HepG2 (cell line): ENCODE results near the gene INHBC. TPM values are rescaled to one million over a fixed set of nuclear protein-coding genes. Genes with fewer than 3 reads are reported as not detected.
A peak's percentile ranks its signal among the peaks of the same experiment; 100 is the strongest.

Source experiments
- BCL6 ChIP-seq: IDR thresholded peaks from 2 replicates; pipeline ENCODE4 v1.6.1; 2016; ENCODE audit warnings: missing genetic modification reagents, missing compliant biosample characterization
- CBX2 ChIP-seq, 2 experiments: fragments of 200-600 bp in 1 of 2; sonication (generic); formaldehyde crosslinking in 1 of 2; IDR thresholded peaks; 2 replicates each; pipeline versions ENCODE4 v1.7.0 to v1.8.1; 2018 to 2022; ENCODE audit warnings: low read depth in 2 of 2, low read length in 1 of 2, mild to moderate bottlenecking in 1 of 2, missing genetic modification reagents in 1 of 2
- CBX5 ChIP-seq: sonication (generic); formaldehyde crosslinking; IDR thresholded peaks from 2 replicates; pipeline ENCODE4 v1.4.0; 2020; ENCODE audit warnings: missing genetic modification reagents, borderline replicate concordance
- HNRNPL ChIP-seq: fragments of 200-400 bp; formaldehyde crosslinking; IDR thresholded peaks from 2 replicates; pipeline ENCODE4 v1.6.1; 2017; ENCODE audit warnings: mild to moderate bottlenecking, low read depth, low read length
- JUN ChIP-seq: sonication (generic); formaldehyde crosslinking; IDR thresholded peaks from 2 replicates; pipeline ENCODE4 v1.4.0; 2020; ENCODE audit warnings: mild to moderate bottlenecking, missing genetic modification reagents
- MIER3 ChIP-seq: IDR thresholded peaks from 2 replicates; pipeline ENCODE4 v1.6.1; 2016; ENCODE audit warnings: missing compliant biosample characterization, borderline replicate concordance
- PHF21A ChIP-seq: sonication (generic); formaldehyde crosslinking; IDR thresholded peaks from 2 replicates; pipeline ENCODE4 v1.5.0; 2020; ENCODE audit warnings: mild to moderate bottlenecking, missing genetic modification reagents
- PHF5A ChIP-seq: IDR thresholded peaks from one replicate; pipeline ENCODE4 v1.6.1; 2018; ENCODE audit warnings: low read depth, missing genetic modification reagents; ENCODE audit not compliant: unreplicated experiment
- SRF ChIP-seq: IDR thresholded peaks from 2 replicates; pipeline ENCODE4 v1.6.1; 2011; ENCODE audit warnings: mild to moderate bottlenecking, low read depth, low read length, moderate library complexity
- THRA ChIP-seq: sonication (generic); formaldehyde crosslinking; IDR thresholded peaks from 2 replicates; pipeline ENCODE4 v1.4.0; 2020; ENCODE audit warnings: missing genetic modification reagents, borderline replicate concordance
- TRIM24 ChIP-seq: sonication (generic); formaldehyde crosslinking; IDR thresholded peaks from 2 replicates; pipeline ENCODE4 v1.8.0; 2022; ENCODE audit warnings: mild to moderate bottlenecking, missing genetic modification reagents
- ZBTB20 ChIP-seq: sonication (generic); formaldehyde crosslinking; IDR thresholded peaks from 2 replicates; pipeline ENCODE4 v1.8.1; 2023; ENCODE audit warnings: missing genetic modification reagents, low read depth, mild to moderate bottlenecking, borderline replicate concordance
- ZBTB44 ChIP-seq: sonication (generic); formaldehyde crosslinking; IDR thresholded peaks from 2 replicates; pipeline ENCODE4 v1.4.0; 2020; ENCODE audit warnings: missing genetic modification reagents
- ZMAT3 ChIP-seq: sonication (generic); formaldehyde crosslinking; conservative IDR thresholded peaks from 2 replicates; pipeline ENCODE4 v1.7.0; 2021; ENCODE audit warnings: missing genetic modification reagents
- ZNF335 ChIP-seq: sonication (generic); formaldehyde crosslinking; IDR thresholded peaks from 2 replicates; pipeline ENCODE4 v1.4.0; 2020; ENCODE audit warnings: missing genetic modification reagents
- ZNF644 ChIP-seq: IDR thresholded peaks from 2 replicates; pipeline ENCODE4 v1.6.1; 2016; ENCODE audit warnings: low read depth
- ZNF749 ChIP-seq: sonication (generic); formaldehyde crosslinking; IDR thresholded peaks from 2 replicates; pipeline ENCODE4 v1.8.0; 2022; ENCODE audit warnings: mild to moderate bottlenecking, missing genetic modification reagents, moderate library complexity, borderline replicate concordance
- ZNF770 ChIP-seq: sonication (generic); formaldehyde crosslinking; IDR thresholded peaks from 2 replicates; pipeline ENCODE4 v1.5.0; 2020; ENCODE audit warnings: mild to moderate bottlenecking, missing genetic modification reagents
- ZNF775 ChIP-seq: sonication (generic); formaldehyde crosslinking; IDR thresholded peaks from 2 replicates; pipeline ENCODE4 v1.4.0; 2020; ENCODE audit warnings: missing genetic modification reagents, mild to moderate bottlenecking, moderate library complexity, borderline replicate concordance
- ZNF891 ChIP-seq: sonication (generic); formaldehyde crosslinking; IDR thresholded peaks from 2 replicates; pipeline ENCODE4 v1.5.0; 2020; ENCODE audit warnings: mild to moderate bottlenecking, missing genetic modification reagents
- polyA plus RNA-seq, 8 experiments: library from polyadenylated mRNA; depleted of rRNA in 3 of 8; stranded (reverse) in 7 of 8; unstranded in 1 of 8; fragments of >200 nt; fragmentation: Illumina TruSeq in 4 of 8; extraction: Trizol in 4 of 8; gene quantifications; 2 replicates each; pipeline versions ENCODE4 v1.2.1 to v1.2.3, GENCODE V29; 2011 to 2016; ENCODE audit warnings: low read depth in 4 of 8, missing spikeins in 1 of 8, mixed read lengths in 1 of 8; ENCODE audit not compliant: insufficient read depth in 1 of 8
- total RNA-seq, 5 experiments: library from RNA; depleted of rRNA; stranded (reverse); fragments of >200 nt; fragmentation: Illumina TruSeq; extraction: Trizol; gene quantifications; 2 replicates each; pipeline ENCODE4 v1.2.3, GENCODE V29; 2016; ENCODE audit warnings: low read depth in 1 of 5
- TF ChIP-seq, protein P1 (sequence below): sonication (generic); formaldehyde crosslinking; IDR thresholded peaks from 2 replicates; pipeline ENCODE4 v1.4.0; 2020; ENCODE audit warnings: missing genetic modification reagents
- TF ChIP-seq, protein P2 (sequence below): sonication (generic); formaldehyde crosslinking; IDR thresholded peaks from 2 replicates; pipeline ENCODE4 v1.4.0; 2020; ENCODE audit warnings: missing genetic modification reagents

INHBC gene
- total and polyA plus RNA-seq, 2 of the 13 experiments (the other 11 are each of a cell fraction or from before 2014, with no cell fraction given): 1.8 to 13.8 TPM

DNA sequence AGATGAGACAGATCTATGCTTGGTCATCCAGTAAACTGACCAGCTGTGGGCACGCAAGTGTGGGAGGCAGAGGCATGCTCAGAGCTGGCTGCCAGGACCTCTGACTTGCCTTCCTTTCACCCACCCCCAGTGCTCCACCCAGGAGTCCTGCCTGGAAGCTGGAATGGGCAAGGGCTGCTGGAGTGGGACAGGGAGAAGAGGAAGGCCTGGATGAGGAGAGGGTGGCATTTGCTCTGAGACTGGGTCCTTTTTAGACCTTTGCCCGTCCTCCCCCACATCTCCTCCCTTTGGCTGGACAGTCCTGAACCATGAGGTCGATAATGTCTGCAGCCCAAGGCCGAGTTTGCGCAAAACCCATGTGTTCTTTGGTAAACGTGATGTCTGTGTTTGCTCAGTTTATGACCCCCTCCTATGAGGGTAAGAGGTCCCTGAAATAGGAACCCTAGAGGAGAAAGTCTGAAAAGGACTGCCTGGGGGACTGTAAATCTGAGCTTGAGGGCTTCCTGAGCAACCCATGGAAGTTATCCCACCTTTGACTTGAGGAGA is 16.7 kb downstream of the INHBC start (continued):
- TF ChIP-seq, protein P1, sequence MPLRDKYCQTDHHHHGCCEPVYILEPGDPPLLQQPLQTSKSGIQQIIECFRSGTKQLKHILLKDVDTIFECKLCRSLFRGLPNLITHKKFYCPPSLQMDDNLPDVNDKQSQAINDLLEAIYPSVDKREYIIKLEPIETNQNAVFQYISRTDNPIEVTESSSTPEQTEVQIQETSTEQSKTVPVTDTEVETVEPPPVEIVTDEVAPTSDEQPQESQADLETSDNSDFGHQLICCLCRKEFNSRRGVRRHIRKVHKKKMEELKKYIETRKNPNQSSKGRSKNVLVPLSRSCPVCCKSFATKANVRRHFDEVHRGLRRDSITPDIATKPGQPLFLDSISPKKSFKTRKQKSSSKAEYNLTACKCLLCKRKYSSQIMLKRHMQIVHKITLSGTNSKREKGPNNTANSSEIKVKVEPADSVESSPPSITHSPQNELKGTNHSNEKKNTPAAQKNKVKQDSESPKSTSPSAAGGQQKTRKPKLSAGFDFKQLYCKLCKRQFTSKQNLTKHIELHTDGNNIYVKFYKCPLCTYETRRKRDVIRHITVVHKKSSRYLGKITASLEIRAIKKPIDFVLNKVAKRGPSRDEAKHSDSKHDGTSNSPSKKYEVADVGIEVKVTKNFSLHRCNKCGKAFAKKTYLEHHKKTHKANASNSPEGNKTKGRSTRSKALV: peak; percentile 46; the same call in 1 of the 2 replicates
- 0 out of 2 replicates have a peak, but pooled peaks have one; percentile 46 for TF ChIP-seq ZNF891 (CRISPR knock-in tag)
- TF ChIP-seq ZNF775 (CRISPR knock-in tag): no peak
- TF ChIP-seq HNRNPL: peak; percentile 89
- TF ChIP-seq ZNF749 (CRISPR knock-in tag): no peak
- TF ChIP-seq ZMAT3 (CRISPR knock-in tag): peak; percentile 80; the same call in 1 of the 2 replicates
- TF ChIP-seq ZBTB20 (CRISPR knock-in tag): 0 out of 2 replicates have a peak, but pooled peaks have one; percentile 66
- TF ChIP-seq ZNF335: no peak; the same call in 1 of the 2 replicates
- no peak for TF ChIP-seq ZBTB44 (CRISPR knock-in tag)
- peak; percentile 94; the same call in 1 of the 2 replicates for TF ChIP-seq CBX5 (CRISPR knock-in tag)
- no peak for TF ChIP-seq CBX2 (IDR thresholded peaks at IDR 0.05; ENCODE audit: low read depth, low read length)
- no peak for TF ChIP-seq CBX2 (CRISPR knock-in tag; IDR thresholded peaks at IDR 0.05; ENCODE audit: low read depth)
- no peak for TF ChIP-seq SRF
- TF ChIP-seq ZNF770 (CRISPR knock-in tag): peak; percentile 18; the same call in 1 of the 2 replicates
- TF ChIP-seq BCL6 (CRISPR knock-in tag): peak; percentile 98
- TF ChIP-seq TRIM24 (CRISPR knock-in tag): 0 out of 2 replicates have a peak, but pooled peaks have one; percentile 77
- peak; percentile 74; the same call in 1 of the 2 replicates for TF ChIP-seq JUN (CRISPR knock-in tag)
- TF ChIP-seq THRA (CRISPR knock-in tag): peak; percentile 97
- TF ChIP-seq, protein P2, sequence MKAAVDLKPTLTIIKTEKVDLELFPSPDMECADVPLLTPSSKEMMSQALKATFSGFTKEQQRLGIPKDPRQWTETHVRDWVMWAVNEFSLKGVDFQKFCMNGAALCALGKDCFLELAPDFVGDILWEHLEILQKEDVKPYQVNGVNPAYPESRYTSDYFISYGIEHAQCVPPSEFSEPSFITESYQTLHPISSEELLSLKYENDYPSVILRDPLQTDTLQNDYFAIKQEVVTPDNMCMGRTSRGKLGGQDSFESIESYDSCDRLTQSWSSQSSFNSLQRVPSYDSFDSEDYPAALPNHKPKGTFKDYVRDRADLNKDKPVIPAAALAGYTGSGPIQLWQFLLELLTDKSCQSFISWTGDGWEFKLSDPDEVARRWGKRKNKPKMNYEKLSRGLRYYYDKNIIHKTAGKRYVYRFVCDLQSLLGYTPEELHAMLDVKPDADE (CRISPR knock-in tag): no peak
- peak; percentile 90 for TF ChIP-seq ZNF644 (CRISPR knock-in tag)
- TF ChIP-seq PHF5A (CRISPR knock-in tag): peak; percentile 90
- TF ChIP-seq MIER3 (CRISPR knock-in tag): peak; percentile 98
- TF ChIP-seq PHF21A (CRISPR knock-in tag): peak; percentile 99
